NCI-H2081 (cell line): ENCODE measurements around the gene LCP1.

ENCODE experiments used
- DNase-seq, 2 experiments: peaks; one replicate each; lab custom pipeline; 2025; lab: John Stamatoyannopoulos, UW

The LCP1 gene

GRCh38 chr13:46160065-46160464, 21.9 kb downstream of the LCP1 start:
- no peak for DNase-seq

- no peak for DNase-seq
Observed at GRCh38 chr13:46158983-46159382, 23.0 kb downstream of the LCP1 start.

GRCh38 chr13:46158222-46158621, 23.8 kb downstream of the LCP1 start:
- no peak for DNase-seq

GRCh38 chr13:46154136-46154801, 27.7 kb downstream of the LCP1 start:
- no peak for DNase-seq

- no peak for DNase-seq
Observed at GRCh38 chr13:46152627-46153328, 29.2 kb downstream of the LCP1 start.

- DNase-seq = no peak
Observed at GRCh38 chr13:46150134-46150693, 31.8 kb downstream of the LCP1 start.

- no peak for DNase-seq
Observed at GRCh38 chr13:46149272-46150133, 32.5 kb downstream of the LCP1 start.

GRCh38 chr13:46146898-46147297, 35.1 kb downstream of the LCP1 start:
- no peak for DNase-seq

GRCh38 chr13:46145950-46146349, 36.0 kb downstream of the LCP1 start:
- no peak for DNase-seq

- DNase-seq = no peak
Observed at GRCh38 chr13:46145135-46145534, 36.8 kb downstream of the LCP1 start.

- DNase-seq = no peak
Observed at GRCh38 chr13:46143184-46143701, 38.7 kb downstream of the LCP1 start.

- DNase-seq = peak; percentile 27 to 80
Observed at GRCh38 chr13:46142776-46143175, 39.2 kb downstream of the LCP1 start.

- DNase-seq = no peak
Observed at GRCh38 chr13:46140044-46140443, 41.9 kb downstream of the LCP1 start.

- no peak for DNase-seq
Observed at GRCh38 chr13:46137627-46138317, 44.2 kb downstream of the LCP1 start.

- DNase-seq = no peak
Observed at GRCh38 chr13:46136688-46137087, 45.3 kb downstream of the LCP1 start.

GRCh38 chr13:46134961-46135522, 46.9 kb downstream of the LCP1 start:
- DNase-seq = peak; percentile 4 to 27

- DNase-seq = no peak
Observed at GRCh38 chr13:46134494-46134893, 47.5 kb downstream of the LCP1 start.

- no peak for DNase-seq
Observed at GRCh38 chr13:46132109-46132508, 49.9 kb downstream of the LCP1 start.

- DNase-seq = peak in 1 of 2 experiments; percentile 0
Observed at GRCh38 chr13:46131705-46132104, 50.3 kb downstream of the LCP1 start.

- DNase-seq = no peak
Observed at GRCh38 chr13:46129955-46130618, 51.9 kb downstream of the LCP1 start.

GRCh38 chr13:46129124-46129523, 52.9 kb downstream of the LCP1 start:
- DNase-seq = no peak
